ENCODE data around the gene NUP58. TPM values are rescaled to one million over a fixed set of nuclear protein-coding genes. Genes with fewer than 3 reads are reported as not detected.

The NUP58 gene
- polyA plus RNA-seq, 1 experiment: 46.2 TPM

- Histone ChIP-seq H3K4me3 (ENCODE audit: low read depth, low read length) (no peak overlapping the region), H3K27ac (ENCODE audit: low read depth, low read length) (no peak overlapping the region), H3K27me3 (ENCODE audit: control insufficient read depth, insufficient read depth, low read length) (no peaks in the 10 kb centered on the region), H3K9me3 (ENCODE audit: control insufficient read depth, insufficient read depth, low read length) (no peaks in the 10 kb centered on the region)
- POLR2A ChIA-PET: no interaction called here
- TF ChIP-seq CTCF (IDR thresholded peaks at IDR 0.05; ENCODE audit: low read depth, low read length): no peak
- DNase-seq (ENCODE audit: low read depth, low spot score): no peak
- CTCF ChIA-PET: interaction anchor here (0.9 to 1.6 kb wide), 3 partner anchors 10 to 12 kb away, joined by 3 to 4 read pairs (median 3); no protein-coding TSS in a partner anchor
Observed at GRCh38 chr13:25384758-25385410, 83.5 kb downstream of the NUP58 start.

GRCh38 chr13:25391932-25392331 is 90.5 kb downstream of the NUP58 start:
- CTCF ChIA-PET: interaction anchor here (1.5 kb wide), 1 partner anchor 17 kb away, joined by 4 read pairs; no protein-coding TSS in a partner anchor
- H3K4me3 ChIP-seq (ENCODE audit: low read depth, low read length): no peak overlapping the region
- no peak for DNase-seq (ENCODE audit: low read depth, low spot score)
- POLR2A ChIA-PET: no interaction called here
- H3K9me3 ChIP-seq (ENCODE audit: control insufficient read depth, insufficient read depth, low read length): no peaks in the 10 kb centered on the region
- H3K27me3 ChIP-seq (ENCODE audit: control insufficient read depth, insufficient read depth, low read length): no peaks in the 10 kb centered on the region
- no peak overlapping the region for H3K27ac ChIP-seq (ENCODE audit: low read depth, low read length)
- no peak for TF ChIP-seq CTCF (IDR thresholded peaks at IDR 0.05; ENCODE audit: low read depth, low read length)

Other genes with a start within 250 kb of the NUP58 start
- 0.36 and 0.50 TPM in 2 replicates for gene PABPC3, start 205.5 kb upstream of the NUP58 start, polyA plus RNA-seq (2011; rRNA removed)
- gene AMER2, start 129.3 kb upstream of the NUP58 start, polyA plus RNA-seq (2011; rRNA removed): not detected in 2 replicates
- gene MTMR6, start 14.1 kb upstream of the NUP58 start, polyA plus RNA-seq (2011; rRNA removed): 16.8 and 25.7 TPM in 2 replicates
- 0.19 and 0.20 TPM in 2 replicates for gene ATP8A2, start 70.3 kb downstream of the NUP58 start, polyA plus RNA-seq (2011; rRNA removed)

All from AG04450 (cell line).